ENCODE results near the gene CDK18. TPM values are rescaled to one million over a fixed set of nuclear protein-coding genes. Genes with fewer than 3 reads are reported as not detected.

The CDK18 gene
- total RNA-seq, 1 experiment from 2014 or later: 38.5 TPM

- H3K4me2 ChIP-seq (ENCODE audit: insufficient read depth, insufficient read length, low read length): no peak overlapping the region
- no peak overlapping the region for H2AFZ ChIP-seq (ENCODE audit: low read length)
- no peak overlapping the region for H3K9ac ChIP-seq (ENCODE audit: extremely low read depth, insufficient read length, low read length)
- no peak overlapping the region for H3K23ac ChIP-seq (ENCODE audit: insufficient read length, low read depth, low read length)
- no peak overlapping the region for H3K4ac ChIP-seq (ENCODE audit: low read depth, low read length)
- H2BK15ac ChIP-seq (ENCODE audit: low read depth, low read length): no peak overlapping the region
- H4K20me1 ChIP-seq (ENCODE audit: control insufficient read depth, insufficient read depth, insufficient read length): no peaks in the 10 kb centered on the region
- TF ChIP-seq, protein P1, sequence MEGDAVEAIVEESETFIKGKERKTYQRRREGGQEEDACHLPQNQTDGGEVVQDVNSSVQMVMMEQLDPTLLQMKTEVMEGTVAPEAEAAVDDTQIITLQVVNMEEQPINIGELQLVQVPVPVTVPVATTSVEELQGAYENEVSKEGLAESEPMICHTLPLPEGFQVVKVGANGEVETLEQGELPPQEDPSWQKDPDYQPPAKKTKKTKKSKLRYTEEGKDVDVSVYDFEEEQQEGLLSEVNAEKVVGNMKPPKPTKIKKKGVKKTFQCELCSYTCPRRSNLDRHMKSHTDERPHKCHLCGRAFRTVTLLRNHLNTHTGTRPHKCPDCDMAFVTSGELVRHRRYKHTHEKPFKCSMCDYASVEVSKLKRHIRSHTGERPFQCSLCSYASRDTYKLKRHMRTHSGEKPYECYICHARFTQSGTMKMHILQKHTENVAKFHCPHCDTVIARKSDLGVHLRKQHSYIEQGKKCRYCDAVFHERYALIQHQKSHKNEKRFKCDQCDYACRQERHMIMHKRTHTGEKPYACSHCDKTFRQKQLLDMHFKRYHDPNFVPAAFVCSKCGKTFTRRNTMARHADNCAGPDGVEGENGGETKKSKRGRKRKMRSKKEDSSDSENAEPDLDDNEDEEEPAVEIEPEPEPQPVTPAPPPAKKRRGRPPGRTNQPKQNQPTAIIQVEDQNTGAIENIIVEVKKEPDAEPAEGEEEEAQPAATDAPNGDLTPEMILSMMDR (conservative IDR thresholded peaks at IDR 0.05): no peak
- H2BK5ac ChIP-seq (ENCODE audit: insufficient read length, low read length): no peak overlapping the region
- no peaks in the 10 kb centered on the region for H3K9me3 ChIP-seq (ENCODE audit: control insufficient read depth, low read depth, low read length)
- H2BK120ac ChIP-seq (ENCODE audit: low read depth, low read length, poor library complexity, severe bottlenecking): no peak overlapping the region
- H4K8ac ChIP-seq (replicated peaks; ENCODE audit: insufficient read length, low read depth, low read length): no peak overlapping the region
- H3K27ac Mint-ChIP-seq: no peak overlapping the region; a peak in 1 of 7 replicates
- H3K27me3 ChIP-seq (ENCODE audit: insufficient read depth, low read length): no peaks in the 10 kb centered on the region; the same call in 1 of the 2 replicates
- H3K14ac ChIP-seq (ENCODE audit: insufficient read depth, low read length): no peak overlapping the region
- no peak overlapping the region for H3K56ac ChIP-seq (ENCODE audit: insufficient read length, low read depth, low read length)
- H2BK12ac ChIP-seq (ENCODE audit: insufficient read length, low read depth, low read length): no peak overlapping the region
- no peak overlapping the region for H3K27ac ChIP-seq (ENCODE audit: insufficient read length, low read depth, low read length)
- no peaks in the 10 kb centered on the region for H3K23me2 ChIP-seq (ENCODE audit: insufficient read length, low read depth, low read length, poor library complexity, severe bottlenecking)
- no peak overlapping the region for H2AK5ac ChIP-seq (ENCODE audit: insufficient read length, low read length)
- no peaks in the 10 kb centered on the region for H3K36me3 Mint-ChIP-seq (ENCODE audit: insufficient read depth in 1 of 3, low read depth in 3 of 3)
- no peaks in the 10 kb centered on the region for H3K79me1 ChIP-seq (ENCODE audit: insufficient read depth, low read depth, low read length, poor library complexity, severe bottlenecking)
- H3K4me1 Mint-ChIP-seq: peaks cover 17 to 28% of the 10 kb centered on the region in 2 experiments
- no peak overlapping the region for H3K4me3 Mint-ChIP-seq
- H4K91ac ChIP-seq (ENCODE audit: insufficient read length, low read depth, low read length): no peak overlapping the region
- no peak overlapping the region for H3K18ac ChIP-seq (ENCODE audit: insufficient read length, low read depth, low read length)
- no peak overlapping the region for H4K5ac ChIP-seq (ENCODE audit: insufficient read length, low read depth, low read length)
- peaks cover 40% of the 10 kb centered on the region for H3K27me3 Mint-ChIP-seq (ENCODE audit: low read depth)
- WGBS (ENCODE audit: extremely low coverage, insufficient read length, low lambda C conversion rate): no CpG with 5 or more reads among the region's 11 CpGs
- no peak for DNase-seq
- no peaks in the 10 kb centered on the region for H3K9me3 Mint-ChIP-seq
- no peak overlapping the region for H2BK20ac ChIP-seq (ENCODE audit: low read depth, low read length, poor library complexity, severe bottlenecking)
- H3K79me2 ChIP-seq (ENCODE audit: insufficient read depth, low read length): no peaks in the 10 kb centered on the region
- H3T11ph ChIP-seq (ENCODE audit: low read length): no peak overlapping the region
- H3K4me1 ChIP-seq (ENCODE audit: insufficient read depth, low read length): no peaks in the 10 kb centered on the region; the same call in 1 of the 2 replicates
Measured at GRCh38 chr1:205582046-205582445, 77.6 kb downstream of the CDK18 start.

Other genes with a start within 250 kb of the CDK18 start
- gene NUAK2, start 182.9 kb upstream of the CDK18 start, total RNA-seq (2021): 15.4 and 15.5 TPM in 2 replicates
- gene KLHDC8A, start 147.7 kb upstream of the CDK18 start, total RNA-seq (2021): 0.96 and 1.0 TPM in 2 replicates
- 11.8 and 11.9 TPM in 2 replicates for gene LEMD1, start 82.6 kb upstream of the CDK18 start, total RNA-seq (2021)
- 3.8 and 4.0 TPM in 2 replicates for gene BLACAT1, start 48.6 kb upstream of the CDK18 start, total RNA-seq (2021)
- gene ELK4, start 127.3 kb downstream of the CDK18 start, total RNA-seq (2021): 28.7 and 31.2 TPM in 2 replicates
- 16.7 TPM in 2 replicates for gene SLC45A3, start 175.8 kb downstream of the CDK18 start, total RNA-seq (2021)
- gene NUCKS1, start 245.5 kb downstream of the CDK18 start, total RNA-seq (2021): 414 and 427 TPM in 2 replicates